CD4-positive, alpha-beta T cell treated with Interleukin-17A for 1 hour (primary cell): ENCODE results near the gene CDHR1.

ENCODE experiments used
- DNase-seq: peaks from one replicate; pipeline ENCODE4 v3.0.0-alpha.2; 2020

The CDHR1 gene

DNA sequence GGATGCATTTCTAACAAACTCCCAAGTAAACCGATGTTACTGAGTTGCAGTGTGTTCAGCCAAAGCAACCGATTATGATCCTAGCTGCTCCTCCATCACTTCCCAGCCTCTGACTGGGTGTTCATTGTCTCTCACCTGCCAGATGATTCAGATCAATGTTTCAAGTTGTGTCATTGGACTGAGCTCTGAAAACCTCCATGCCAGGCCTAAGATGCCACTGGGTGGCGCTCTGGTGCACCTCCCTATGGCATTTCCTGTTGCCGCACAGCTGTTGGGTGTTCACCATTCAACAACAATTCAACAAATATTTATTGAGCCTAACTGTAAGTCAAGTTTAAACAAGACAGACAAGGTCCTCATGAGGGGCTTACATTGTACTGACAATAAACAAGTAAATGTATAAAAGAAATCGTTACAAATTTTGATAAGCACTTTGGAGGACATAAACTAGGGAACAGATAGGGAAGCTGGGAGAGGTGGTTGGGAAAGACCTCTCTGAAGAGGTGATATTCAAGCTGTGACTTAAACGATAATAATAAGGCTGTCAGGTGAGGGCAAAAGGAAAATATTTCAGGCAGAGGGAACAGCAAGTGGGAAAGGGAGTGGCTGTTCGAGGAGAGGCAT lies 73.3 kb downstream of the CDHR1 start:
- DNase-seq = peak; percentile 61

DNA sequence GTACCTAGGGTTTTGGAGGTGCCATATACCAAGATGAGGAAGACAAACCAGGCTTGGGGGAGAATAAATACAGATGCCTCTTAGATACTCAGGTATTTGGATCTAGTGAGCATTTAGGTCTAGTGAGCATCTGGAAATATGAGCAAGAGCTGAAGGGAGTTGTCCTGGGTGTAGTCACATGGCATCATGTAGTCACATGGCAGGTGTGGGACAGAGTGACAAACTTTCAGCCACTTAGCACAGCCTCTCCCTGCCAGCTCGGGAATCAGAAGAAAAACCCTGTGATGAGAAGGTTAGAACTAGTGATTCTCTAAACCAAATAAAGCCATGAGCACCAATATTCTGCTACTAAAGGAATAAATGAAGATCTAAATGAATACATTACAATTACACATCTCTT lies 74.8 kb downstream of the CDHR1 start:
- DNase-seq = no peak
